ELF-1 (cell line): ENCODE measurements around the gene RSPRY1.

Experiments used
- DNase-seq: peaks from one replicate; pipeline ENCODE4 v3.0.0-alpha.2; 2016; ENCODE audit warnings: low read depth, low spot score

Gene RSPRY1

DNA sequence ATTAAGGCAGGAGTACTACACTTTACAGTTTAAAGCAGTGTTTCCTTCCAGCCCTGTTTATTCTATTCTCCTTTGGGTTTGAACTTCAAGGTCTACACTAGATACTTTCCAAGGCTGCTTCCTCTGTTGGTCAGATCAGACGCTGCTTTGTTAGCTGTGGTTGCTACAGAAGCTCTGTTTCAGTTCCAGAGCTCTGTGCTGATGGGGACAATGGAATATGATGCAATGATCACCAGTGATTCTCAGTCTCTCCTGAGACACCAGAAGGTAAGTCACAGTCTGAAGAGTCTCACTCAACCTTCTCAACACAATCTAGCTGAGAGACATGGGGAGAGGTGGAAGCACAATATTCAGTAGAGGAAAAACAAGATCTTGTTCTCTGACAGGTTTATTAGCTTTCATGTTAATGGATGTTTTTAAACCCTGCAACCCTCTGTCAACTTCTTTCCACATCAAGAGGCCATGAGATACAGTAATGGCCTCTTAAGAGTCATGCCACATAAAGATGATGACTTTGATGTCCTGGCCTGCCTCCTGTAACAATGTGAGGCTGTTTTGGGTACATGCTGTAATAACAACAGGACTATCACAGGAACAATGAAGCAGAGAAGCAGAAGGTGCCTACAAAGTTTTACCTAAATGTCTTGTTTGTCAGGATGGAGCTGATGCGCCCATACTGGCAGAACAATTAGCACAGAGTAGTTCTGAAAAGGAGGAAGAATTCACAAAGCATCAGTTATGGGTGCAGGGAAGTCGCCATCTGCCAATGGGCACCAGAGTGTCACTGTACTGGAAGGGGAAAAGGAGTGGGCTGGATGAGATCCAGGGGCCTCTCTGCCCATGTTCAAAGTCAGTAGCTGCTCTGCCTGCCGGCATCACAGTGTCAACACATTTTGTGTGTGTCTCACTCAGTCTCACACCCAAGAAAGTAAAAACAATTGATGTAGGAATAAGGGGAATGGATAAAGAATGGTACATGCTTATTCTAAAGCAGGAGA lies 33.7 kb upstream of the RSPRY1 start:
- no peak for DNase-seq

GRCh38 chr16:57153841-57154240 lies 32.3 kb upstream of the RSPRY1 start:
- no peak for DNase-seq

- no peak for DNase-seq
These were observed 30.3 kb upstream of the RSPRY1 start for GRCh38 chr16:57155702-57156350.

GRCh38 chr16:57156351-57156703 lies 29.8 kb upstream of the RSPRY1 start:
- DNase-seq, result no peak

- DNase-seq, result no peak
These were observed 28.6 kb upstream of the RSPRY1 start for GRCh38 chr16:57157533-57157932.

- no peak for DNase-seq
These were observed 26.7 kb upstream of the RSPRY1 start for GRCh38 chr16:57159447-57159846.

DNA sequence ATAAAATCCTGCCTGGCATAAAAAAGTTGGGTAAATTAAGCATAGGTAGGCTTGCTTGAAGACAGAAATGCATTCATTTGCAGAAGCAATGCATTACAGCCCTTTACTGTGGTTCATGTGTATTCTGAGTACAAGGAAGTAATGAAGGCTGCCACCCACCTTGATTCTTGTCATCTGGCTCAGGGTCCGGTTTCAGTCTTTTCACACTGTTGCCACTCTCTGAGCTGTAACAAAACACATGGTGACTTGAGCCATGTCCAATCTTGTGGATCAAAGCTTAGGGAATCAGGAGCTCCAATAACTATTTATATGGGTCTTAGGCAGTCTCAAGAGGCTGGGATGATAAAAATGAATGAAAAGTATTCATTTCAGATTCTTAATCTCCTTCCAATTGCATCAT lies 22.3 kb upstream of the RSPRY1 start:
- DNase-seq, result no peak

DNA sequence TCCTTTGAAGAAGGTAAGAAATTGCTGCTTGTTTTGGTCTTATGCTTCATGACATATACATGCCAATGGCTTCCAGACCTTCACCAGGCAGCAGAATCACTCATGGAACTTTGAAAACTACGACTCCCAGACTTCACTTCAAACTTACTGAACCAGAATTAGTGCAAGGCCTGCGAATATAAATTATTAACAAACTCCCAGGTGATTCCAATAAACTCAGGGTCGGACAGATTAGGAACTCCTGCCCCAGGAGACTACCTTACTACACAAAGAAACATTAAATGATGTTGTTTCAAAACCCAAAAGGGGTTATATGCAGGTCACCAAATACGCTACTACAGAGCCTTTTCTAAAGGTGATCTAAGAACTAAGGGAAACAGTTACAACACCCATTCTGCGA lies 20.6 kb upstream of the RSPRY1 start:
- DNase-seq, result no peak

- DNase-seq, result no peak
These were observed 20.2 kb upstream of the RSPRY1 start for GRCh38 chr16:57165938-57166337.

DNA sequence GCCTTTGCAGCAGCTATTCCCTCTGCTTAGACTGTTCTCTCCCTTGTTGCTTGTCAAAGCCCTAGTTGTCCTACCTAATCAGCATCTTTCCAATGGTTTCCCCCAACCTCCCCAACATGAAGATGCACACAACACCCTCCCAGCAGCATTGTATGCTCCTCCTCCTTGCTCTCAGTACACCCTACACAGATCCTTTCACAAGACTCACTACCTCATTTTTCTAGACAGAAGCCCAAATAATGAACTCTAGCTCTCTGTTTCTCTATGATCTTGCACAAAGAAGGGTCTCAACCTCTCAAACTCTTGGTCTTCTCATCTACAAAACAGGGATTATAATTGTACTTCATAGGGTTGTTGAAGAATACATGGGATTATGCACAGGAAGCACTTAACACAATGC lies 19.7 kb upstream of the RSPRY1 start:
- DNase-seq, result no peak

GRCh38 chr16:57166951-57167350 lies 19.2 kb upstream of the RSPRY1 start:
- DNase-seq, result no peak

DNA sequence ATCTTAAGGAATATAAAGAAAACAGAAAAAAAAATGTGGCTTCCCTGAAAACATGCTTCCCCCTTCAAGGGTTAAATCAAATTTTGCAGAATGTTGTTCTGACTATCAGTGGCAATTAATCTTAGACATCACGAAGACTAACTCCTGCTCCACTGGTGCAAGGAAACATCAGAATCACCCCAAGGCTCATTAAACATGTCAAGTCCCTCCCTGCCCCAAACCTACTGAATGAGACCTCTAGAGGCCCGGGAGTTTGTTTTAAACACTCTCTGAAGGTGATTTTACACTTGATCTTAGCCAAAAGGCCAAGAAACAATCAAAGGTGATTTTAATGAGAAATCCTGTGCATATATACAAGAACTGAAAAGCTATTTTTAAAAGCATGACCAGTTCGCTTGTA lies 18.6 kb upstream of the RSPRY1 start:
- DNase-seq, result no peak

GRCh38 chr16:57167953-57168352 lies 18.2 kb upstream of the RSPRY1 start:
- DNase-seq, result no peak

DNA sequence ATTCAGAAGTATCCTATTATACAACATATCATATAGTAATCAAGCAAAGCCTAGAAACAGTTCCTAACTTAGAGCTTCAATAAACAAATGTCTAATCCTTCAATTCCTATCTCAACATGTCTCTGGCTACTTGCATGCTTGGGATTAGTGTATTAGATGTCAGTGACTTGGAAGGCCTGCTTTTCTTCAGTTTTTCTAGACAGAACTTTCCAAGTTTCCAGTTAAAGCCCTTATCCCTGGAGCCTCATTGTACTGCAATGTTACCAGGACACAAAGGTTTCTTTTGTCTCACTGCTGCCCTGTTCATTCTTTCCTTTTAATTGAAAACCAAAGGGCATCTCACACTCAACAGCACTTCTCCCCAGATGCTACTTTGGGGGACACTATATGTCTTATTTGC lies 16.8 kb upstream of the RSPRY1 start:
- no peak for DNase-seq

- DNase-seq, result no peak
These were observed 13.3 kb upstream of the RSPRY1 start for GRCh38 chr16:57172721-57173290.

GRCh38 chr16:57175896-57176295 lies 10.2 kb upstream of the RSPRY1 start:
- DNase-seq, result no peak

- no peak for DNase-seq
These were observed 7.9 kb upstream of the RSPRY1 start for GRCh38 chr16:57178196-57178595.

- DNase-seq, result peak; percentile 23
These were observed 7.3 kb upstream of the RSPRY1 start for GRCh38 chr16:57178793-57179212.

GRCh38 chr16:57179215-57179828 lies 6.8 kb upstream of the RSPRY1 start:
- no peak for DNase-seq

- DNase-seq, result no peak
These were observed 2.0 kb upstream of the RSPRY1 start for GRCh38 chr16:57184113-57184512.

DNA sequence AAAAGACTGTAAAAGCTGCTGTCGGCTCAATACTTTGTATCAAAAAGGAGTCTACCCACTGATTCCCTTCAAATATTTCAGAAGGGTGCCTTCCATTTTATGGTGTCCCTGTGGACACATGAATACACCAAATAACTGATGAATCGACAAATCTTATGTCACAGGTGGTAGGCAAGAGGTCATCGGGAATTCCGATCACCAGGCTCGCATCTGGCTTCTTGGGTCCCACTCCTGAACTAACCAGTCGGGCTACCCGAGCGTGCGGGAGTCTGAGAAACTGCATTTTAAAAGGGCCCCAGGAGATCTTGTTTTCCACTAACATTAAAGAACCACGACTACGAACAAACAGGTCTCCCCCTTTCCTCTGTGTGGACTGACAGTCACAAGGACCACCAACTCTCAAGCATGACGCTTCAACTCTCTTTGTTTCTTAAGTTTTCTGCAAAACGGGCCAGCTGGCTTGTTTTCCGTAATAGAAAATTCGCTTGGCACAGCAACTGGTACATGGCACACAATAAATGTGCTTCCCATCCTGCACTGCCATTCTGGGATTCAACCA lies 1.2 kb upstream of the RSPRY1 start:
- peak; percentile 23 for DNase-seq

DNA sequence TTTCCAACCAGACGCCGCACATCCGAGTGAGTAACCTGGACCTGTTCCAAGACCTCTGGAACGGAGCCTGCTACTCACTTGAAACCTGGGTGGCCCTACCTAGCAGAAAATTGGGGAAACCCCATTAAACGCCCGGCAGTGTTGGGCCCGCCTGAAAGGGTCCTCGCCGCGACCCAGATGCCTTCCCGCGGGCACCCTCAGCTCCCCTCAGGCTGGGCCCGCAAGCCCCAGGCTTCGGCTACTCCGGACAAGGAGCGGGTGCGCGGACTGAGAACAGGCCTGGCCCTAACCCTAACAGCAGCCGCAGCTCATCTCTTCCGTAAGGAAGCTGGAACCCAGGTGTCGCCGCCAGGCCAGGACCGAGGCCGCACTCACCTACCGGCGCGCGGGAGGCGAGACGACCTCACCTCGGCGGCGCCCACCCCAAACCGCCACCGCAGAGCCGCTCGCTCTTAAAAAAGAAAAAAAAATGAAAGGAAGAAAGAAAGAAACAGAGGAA lies 634 bp upstream of the RSPRY1 start:
- no peak for DNase-seq
